B cell (primary cell): ENCODE results near the gene GNB1. TPM values are rescaled to one million over a fixed set of nuclear protein-coding genes. Genes with fewer than 3 reads are reported as not detected.

Experiments
- ATAC-seq: fragments of 200-7000 bp; cut with Tn5 transposase; one replicate; pipeline ENCODE4 v1.10.0; 2021; ENCODE audit warnings: low read depth, mild to moderate bottlenecking, moderate number of reproducible peaks, moderate library complexity
- CTCF ChIA-PET: fragments of 350-600 bp; sonication (Branson Sonifier 250); formaldehyde crosslinking; loops from one replicate; lab custom pipeline; 2021; ENCODE audit warnings: antibody characterized with exemption, inconsistent platforms; lab: Charles Lee
- POLR2A ChIA-PET: fragments of 350-600 bp; sonication (Branson Sonifier 250); formaldehyde crosslinking; loops from one replicate; lab custom pipeline; 2021; ENCODE audit warnings: antibody characterized with exemption; lab: Charles Lee
- DNase-seq: peaks from one replicate; pipeline ENCODE4 v3.0.0; 2013
- H2AFZ ChIP-seq: 2 replicates; pipeline ENCODE4 v1.6.1; 2012; ENCODE audit warnings: mild to moderate bottlenecking, low read depth, low read length; ENCODE audit not compliant: insufficient read depth, poor library complexity, severe bottlenecking
- H3K27ac ChIP-seq, 2 donors: 1 replicate in 1 of 2; 2 replicates in 1 of 2; pipeline ENCODE4 v1.5.1; 2012 to 2013; ENCODE audit warnings: low read length in 2 of 2, mild to moderate bottlenecking in 2 of 2, moderate library complexity in 1 of 2
- H3K27me3 ChIP-seq, 4 experiments: fragments of 200-600 bp in 1 of 4; sonication (generic) in 1 of 4; replicated peaks in 1 of 4; 1 replicate in 2 of 4; 2 replicates in 2 of 4; pipeline versions ENCODE4 v1.6.1 to v1.7.0; 2013 to 2016; ENCODE audit warnings: low read length in 3 of 4, mild to moderate bottlenecking in 2 of 4, mixed read lengths in 1 of 4, moderate library complexity in 1 of 4; ENCODE audit not compliant: insufficient read depth in 4 of 4, control insufficient read depth in 3 of 4; ENCODE audit errors: control extremely low read depth in 1 of 4
- H3K36me3 ChIP-seq, 2 experiments: replicated peaks in 1 of 2; 1 replicate in 1 of 2; 2 replicates in 1 of 2; pipeline versions ENCODE4 v1.6.1 to v1.7.1; 2013; ENCODE audit warnings: low read length in 1 of 2; ENCODE audit not compliant: insufficient read depth in 2 of 2, control insufficient read depth in 1 of 2; ENCODE audit errors: control extremely low read depth in 1 of 2, extremely low read depth in 1 of 2
- H3K4me1 ChIP-seq, 2 donors: fragments of 200-600 bp in 1 of 2; sonication (generic) in 1 of 2; 1 replicate in 1 of 2; 2 replicates in 1 of 2; pipeline versions ENCODE4 v1.5.1 to v1.6.1; 2013 to 2017; ENCODE audit warnings: low read length in 2 of 2; ENCODE audit not compliant: control insufficient read depth in 2 of 2, insufficient read depth in 2 of 2
- H3K4me2 ChIP-seq: replicated peaks from 2 replicates; pipeline ENCODE3; 2012; ENCODE audit warnings: mild to moderate bottlenecking, low read depth, low read length; ENCODE audit not compliant: poor library complexity, severe bottlenecking
- H3K4me3 ChIP-seq, 5 experiments: fragments of 200-600 bp in 1 of 5; sonication (generic) in 1 of 5; 1 replicate in 3 of 5; 2 replicates in 2 of 5; pipeline versions ENCODE4 v1.5.1 to v1.7.0; 2011 to 2016; ENCODE audit warnings: low read length in 4 of 5, mild to moderate bottlenecking in 4 of 5, low read depth in 2 of 5, control low read depth in 1 of 5, moderate library complexity in 1 of 5; ENCODE audit not compliant: insufficient read depth in 1 of 5; ENCODE audit errors: control extremely low read depth in 1 of 5, extremely low read depth in 1 of 5
- H3K79me2 ChIP-seq: fragments of 200-600 bp; sonication (generic); one replicate; pipeline ENCODE4 v1.6.0; 2016; ENCODE audit warnings: low read length; ENCODE audit not compliant: control insufficient read depth, insufficient read depth
- H3K9ac ChIP-seq: fragments of 200-600 bp; sonication (generic); 2 replicates; pipeline ENCODE4 v1.6.1; 2017; ENCODE audit warnings: mild to moderate bottlenecking, low read length, moderate library complexity
- H3K9me3 ChIP-seq, 3 donors: one replicate each; pipeline versions ENCODE4 v1.6.1 to v1.7.1; 2013; ENCODE audit warnings: low read length in 2 of 3; ENCODE audit not compliant: control insufficient read depth in 2 of 3, insufficient read depth in 1 of 3; ENCODE audit errors: control extremely low read depth in 1 of 3
- H4K20me1 ChIP-seq: 2 replicates; pipeline ENCODE4 v1.6.0; 2012; ENCODE audit warnings: mild to moderate bottlenecking, low read length; ENCODE audit not compliant: insufficient read depth, control insufficient read depth, poor library complexity, severe bottlenecking
- H3K27ac Mint-ChIP-seq: one replicate; pipeline ENCODE4 v1.8.0; 2021; ENCODE audit warnings: mixed read lengths
- H3K27me3 Mint-ChIP-seq: one replicate; pipeline ENCODE4 v1.8.0; 2021; ENCODE audit warnings: mixed read lengths
- H3K4me1 Mint-ChIP-seq: one replicate; pipeline ENCODE4 v1.8.0; 2021; ENCODE audit warnings: mixed read lengths
- H3K4me3 Mint-ChIP-seq: one replicate; pipeline ENCODE4 v1.8.0; 2021; ENCODE audit warnings: mixed read lengths
- H3K9me3 Mint-ChIP-seq: one replicate; pipeline ENCODE4 v1.8.0; 2022; ENCODE audit warnings: mixed read lengths; ENCODE audit not compliant: insufficient read depth
- CTCF ChIP-seq: fragments of 200-600 bp; IDR thresholded peaks from one replicate; pipeline ENCODE4 v1.8.0; 2022; ENCODE audit warnings: antibody characterized with exemption, mild to moderate bottlenecking
- EZH2 ChIP-seq: IDR thresholded peaks from 2 replicates; pipeline ENCODE4 v1.6.1; 2012; ENCODE audit warnings: borderline replicate concordance, low read depth, mild to moderate bottlenecking, moderate library complexity, low read length; ENCODE audit not compliant: insufficient read depth, poor library complexity, severe bottlenecking
- WGBS: methylation state at CpG from one replicate; pipeline ENCODE4 v1.1.5; 2013; ENCODE audit warnings: missing lambda C conversion rate; ENCODE audit not compliant: insufficient coverage; 5-methylcytosine and 5-hydroxymethylcytosine counted together
- intact Hi-C: fragments of 100-400 bp; cut with micrococcal nuclease; formaldehyde crosslinking; loops from one replicate; pipeline ENCODE4 v1.10.0; 2022
- polyA plus RNA-seq: library from polyadenylated mRNA; depleted of rRNA; stranded (reverse); fragments of >200 nt; gene quantifications from 2 replicates; pipeline ENCODE4 v1.2.3, GENCODE V29; 2012
- total RNA-seq, 2 donors: library from RNA; stranded (reverse); fragments of 120-200 nt in 1 of 2; gene quantifications; 1 replicate in 1 of 2; 2 replicates in 1 of 2; pipeline versions ENCODE4 v1.2.3 to v1.2.4, GENCODE V29; 2013 to 2022

The GNB1 gene
- total and polyA plus RNA-seq, 2 donors (not counting 1 experiment from before 2014, with no cell fraction given), result 249 to 269 TPM

- WGBS, result 12% methylated on average over 8 of the region's 8 CpGs
- ATAC-seq, result peak; percentile 28
- DNase-seq, result peak; percentile 74
- peak overlapping the region; percentile 10 to 30 for H3K27ac ChIP-seq
- H2AFZ ChIP-seq, result no peak overlapping the region
- H4K20me1 ChIP-seq, result no peaks in the 10 kb centered on the region
- TF ChIP-seq CTCF (no peak), EZH2 (no peak)
- peak overlapping the region; percentile 75 for H3K4me3 Mint-ChIP-seq
- CTCF ChIA-PET, result interaction anchor here (1.1 to 6.3 kb wide), 10 partner anchors 10 to 138 kb away, joined by 3 to 67 read pairs (median 14); partner anchors contain the start of gene NADK
- peaks cover 26% of the 10 kb centered on the region for H3K79me2 ChIP-seq
- H3K27ac Mint-ChIP-seq, result peak overlapping the region; percentile 74
- H3K4me3 ChIP-seq, result no peak overlapping the region
- intact Hi-C loops, result loop anchor here (5.0 kb wide), 2 partner anchors 65 to 290 kb away; no protein-coding TSS in a partner anchor
- H3K36me3 ChIP-seq, result no peaks in the 10 kb centered on the region
- H3K9me3 Mint-ChIP-seq, result no peaks in the 10 kb centered on the region
- H3K27me3 ChIP-seq, result no peaks in the 10 kb centered on the region
- POLR2A ChIA-PET, result interaction anchor here (0.6 to 3.5 kb wide), 7 partner anchors 12 to 277 kb away, joined by 3 to 24 read pairs (median 5); partner anchors contain the start of genes NADK and TMEM52
- H3K27me3 Mint-ChIP-seq, result no peaks in the 10 kb centered on the region
- H3K4me1 Mint-ChIP-seq, result peaks cover 26% of the 10 kb centered on the region
- peaks cover 0 to 15% (median 0%) of the 10 kb centered on the region in 3 donors for H3K9me3 ChIP-seq
- no peak overlapping the region for H3K9ac ChIP-seq
- peaks cover 23 to 34% of the 10 kb centered on the region in 2 donors for H3K4me1 ChIP-seq
- peak overlapping the region; percentile 33 for H3K4me2 ChIP-seq
Measured at GRCh38 chr1:1907098-1907736, 16.3 kb upstream of the GNB1 start.
